H1 (cell line): ENCODE results near the gene SH3PXD2B. TPM values are rescaled to one million over a fixed set of nuclear protein-coding genes. Genes with fewer than 3 reads are reported as not detected.

Experiments
- CTCF ChIA-PET: fragments of 300-600 bp; sonication (Branson Sonifier 250); formaldehyde crosslinking; loops from one replicate; lab custom pipeline; 2021; ENCODE audit not compliant: partially characterized antibody; lab: Charles Lee
- POLR2A ChIA-PET: fragments of 300-600 bp; sonication (Branson Sonifier 250); formaldehyde crosslinking; loops from one replicate; lab custom pipeline; 2021; ENCODE audit warnings: inconsistent platforms; ENCODE audit not compliant: partially characterized antibody; lab: Charles Lee
- DNase-seq, 2 experiments: peaks; one replicate each; pipeline versions ENCODE4 v3.0.0 to v3.0.0-alpha.2; 2010 to 2022; ENCODE audit warnings: low spot score in 2 of 2, low read depth in 1 of 2, mixed read lengths in 1 of 2
- FAIRE-seq: peaks from 2 replicates; lab custom pipeline; 2011; peaks lifted over from hg19 to GRCh38; lab: Jason Lieb, UNC
- H2AFZ ChIP-seq: 2 replicates; pipeline ENCODE4 v1.8.1; 2012; ENCODE audit warnings: low read length, inconsistent platforms
- H2AK5ac ChIP-seq: 2 replicates; pipeline ENCODE4 v1.6.1; 2013; ENCODE audit warnings: low read depth, low read length
- H2BK120ac ChIP-seq: replicated peaks from 2 replicates; pipeline ENCODE3; 2013; ENCODE audit warnings: low read depth, low read length, inconsistent platforms
- H2BK12ac ChIP-seq: 2 replicates; pipeline ENCODE4 v1.6.1; 2013; ENCODE audit warnings: low read depth, low read length
- H2BK15ac ChIP-seq: 2 replicates; pipeline ENCODE4 v1.6.1; 2013; ENCODE audit warnings: low read length
- H2BK20ac ChIP-seq: 2 replicates; pipeline ENCODE4 v1.6.1; 2013; ENCODE audit warnings: low read length
- H2BK5ac ChIP-seq: 2 replicates; pipeline ENCODE4 v1.6.1; 2013; ENCODE audit warnings: low read depth, low read length
- H3K14ac ChIP-seq: 2 replicates; pipeline ENCODE4 v1.6.1; 2013; ENCODE audit warnings: inconsistent platforms; ENCODE audit not compliant: insufficient read length
- H3K18ac ChIP-seq: 2 replicates; pipeline ENCODE4 v1.6.1; 2013; ENCODE audit warnings: low read length; ENCODE audit errors: extremely low read depth
- H3K23ac ChIP-seq: 2 replicates; pipeline ENCODE4 v1.6.1; 2013; ENCODE audit warnings: inconsistent platforms; ENCODE audit not compliant: insufficient read length
- H3K23me2 ChIP-seq: 2 replicates; pipeline ENCODE4 v1.6.1; 2013; ENCODE audit warnings: low read depth, low read length
- H3K27ac ChIP-seq: 2 replicates; pipeline ENCODE4 v1.6.1; 2011; ENCODE audit warnings: low read depth, low read length, inconsistent platforms
- H3K27me3 ChIP-seq, 4 experiments: replicated peaks in 1 of 4; 1 replicate in 1 of 4; 2 replicates in 3 of 4; pipeline versions ENCODE4 v1.6.1 to v1.8.1; 2011 to 2013; ENCODE audit warnings: low read length in 3 of 4, mild to moderate bottlenecking in 3 of 4, inconsistent platforms in 2 of 4, mixed read lengths in 2 of 4, moderate library complexity in 1 of 4; ENCODE audit not compliant: control insufficient read depth in 3 of 4, insufficient read depth in 3 of 4; ENCODE audit errors: extremely low read depth in 1 of 4
- H3K36me3 ChIP-seq, 4 experiments: 2 replicates each; pipeline versions ENCODE4 v1.6.1 to v1.8.1; 2011 to 2013; ENCODE audit warnings: mild to moderate bottlenecking in 4 of 4, low read length in 3 of 4, moderate library complexity in 2 of 4, control low read depth in 1 of 4, inconsistent platforms in 1 of 4; ENCODE audit not compliant: insufficient read depth in 4 of 4, control insufficient read depth in 2 of 4
- H3K4ac ChIP-seq: replicated peaks from 2 replicates; pipeline ENCODE3; 2013; ENCODE audit warnings: low read length, low read depth, mixed read lengths, inconsistent platforms; ENCODE audit not compliant: insufficient read length
- H3K4me1 ChIP-seq, 4 experiments: replicated peaks in 1 of 4; 1 replicate in 1 of 4; 2 replicates in 3 of 4; pipeline versions ENCODE4 v1.6.1 to v1.8.1; 2011 to 2013; ENCODE audit warnings: low read length in 3 of 4, inconsistent platforms in 2 of 4, mixed read lengths in 1 of 4; ENCODE audit not compliant: insufficient read depth in 4 of 4, control insufficient read depth in 3 of 4
- H3K4me2 ChIP-seq, 2 experiments: 2 replicates each; pipeline versions ENCODE4 v1.6.1 to v1.8.1; 2011 to 2013; ENCODE audit warnings: low read depth in 2 of 2, low read length in 2 of 2, control low read depth in 1 of 2, inconsistent platforms in 1 of 2, mild to moderate bottlenecking in 1 of 2; ENCODE audit not compliant: insufficient read depth in 1 of 2
- H3K4me3 ChIP-seq, 4 experiments: fragments of 200-600, 300-600 bp in 1 of 4; sonication (generic), shearing (Covaris generic), sonication (Bioruptor Twin) in 1 of 4; 2 replicates each; pipeline versions ENCODE4 v1.5.1 to v1.8.1; 2011 to 2016; ENCODE audit warnings: low read length in 4 of 4, low read depth in 3 of 4, control low read depth in 2 of 4, inconsistent platforms in 2 of 4, mild to moderate bottlenecking in 2 of 4, mixed read lengths in 1 of 4, moderate library complexity in 1 of 4; ENCODE audit not compliant: insufficient read depth in 2 of 4; ENCODE audit errors: extremely low read depth in 1 of 4
- H3K56ac ChIP-seq: replicated peaks from 2 replicates; pipeline ENCODE3; 2013; ENCODE audit warnings: low read depth, mild to moderate bottlenecking, mixed read lengths, low read length, inconsistent platforms; ENCODE audit not compliant: insufficient read length
- H3K79me1 ChIP-seq: 2 replicates; pipeline ENCODE4 v1.6.1; 2013; ENCODE audit warnings: low read depth, low read length, control low read depth
- H3K79me2 ChIP-seq, 2 experiments: 2 replicates each; pipeline versions ENCODE4 v1.6.1 to v1.8.1; 2012 to 2013; ENCODE audit warnings: low read length in 2 of 2, mild to moderate bottlenecking in 2 of 2, inconsistent platforms in 1 of 2; ENCODE audit not compliant: insufficient read depth in 2 of 2, control insufficient read depth in 1 of 2
- H3K9ac ChIP-seq, 4 experiments: replicated peaks in 1 of 4; 1 replicate in 1 of 4; 2 replicates in 3 of 4; pipeline versions ENCODE4 v1.6.1 to v1.8.1; 2011 to 2013; ENCODE audit warnings: low read depth in 3 of 4, low read length in 3 of 4, control low read depth in 2 of 4, mild to moderate bottlenecking in 2 of 4, moderate library complexity in 2 of 4, inconsistent platforms in 1 of 4; ENCODE audit errors: extremely low read depth in 1 of 4
- H3K9me3 ChIP-seq, 2 experiments: 2 replicates each; pipeline versions ENCODE4 v1.6.1 to v1.8.1; 2012 to 2013; ENCODE audit warnings: mild to moderate bottlenecking in 2 of 2, moderate library complexity in 2 of 2, control low read depth in 1 of 2, inconsistent platforms in 1 of 2, low read depth in 1 of 2, low read length in 1 of 2, mixed read lengths in 1 of 2; ENCODE audit not compliant: insufficient read depth in 2 of 2
- H4K20me1 ChIP-seq, 2 experiments: replicated peaks in 1 of 2; 2 replicates each; pipeline versions ENCODE3 to v1.8.1; 2011 to 2013; ENCODE audit warnings: inconsistent platforms in 2 of 2, low read length in 2 of 2, mild to moderate bottlenecking in 1 of 2; ENCODE audit not compliant: insufficient read depth in 2 of 2, control insufficient read depth in 1 of 2
- H4K5ac ChIP-seq: 2 replicates; pipeline ENCODE4 v1.6.1; 2013; ENCODE audit warnings: low read length, low read depth, mixed read lengths, inconsistent platforms; ENCODE audit not compliant: insufficient read length
- H4K8ac ChIP-seq: 2 replicates; pipeline ENCODE4 v1.8.0; 2013; ENCODE audit warnings: mild to moderate bottlenecking, moderate library complexity, low read length, inconsistent platforms; ENCODE audit not compliant: insufficient read depth; ENCODE audit errors: extremely low read depth
- H4K91ac ChIP-seq: replicated peaks from 2 replicates; pipeline ENCODE3; 2013; ENCODE audit warnings: low read length, mixed read lengths, inconsistent platforms; ENCODE audit not compliant: insufficient read length
- ASH2L ChIP-seq: fragments of 200-600, 300-600 bp; sonication (generic); IDR thresholded peaks from one replicate; pipeline ENCODE4 v1.7.1; 2017; ENCODE audit warnings: low read length
- BRCA1 ChIP-seq: IDR thresholded peaks from 2 replicates; pipeline ENCODE4 v1.6.1; 2012; ENCODE audit warnings: low read depth, low read length, improper control_type of control experiment
- GABPA ChIP-seq: IDR thresholded peaks from 2 replicates; pipeline ENCODE4 v1.6.1; 2011; ENCODE audit warnings: mild to moderate bottlenecking, low read length, moderate library complexity, borderline replicate concordance; ENCODE audit not compliant: insufficient read depth
- PHF8 ChIP-seq: fragments of 200-600 bp; sonication (generic); conservative IDR thresholded peaks from 2 replicates; pipeline ENCODE4 v1.7.1; 2012; ENCODE audit warnings: low read depth, mild to moderate bottlenecking, inconsistent platforms, low read length, moderate library complexity
- POLR2A ChIP-seq, 2 experiments: IDR thresholded peaks; 1 replicate in 1 of 2; 2 replicates in 1 of 2; pipeline ENCODE4 v1.6.1; 2011; ENCODE audit warnings: low read depth in 2 of 2, low read length in 2 of 2, mild to moderate bottlenecking in 2 of 2; ENCODE audit errors: control extremely low read depth in 1 of 2
- POLR2AphosphoS5 ChIP-seq: IDR thresholded peaks from 2 replicates; pipeline ENCODE4 v1.6.1; 2011; ENCODE audit warnings: low read depth, low read length
- RAD21 ChIP-seq, 2 experiments: IDR thresholded peaks in 1 of 2; conservative IDR thresholded peaks in 1 of 2; 2 replicates each; pipeline ENCODE4 v1.6.1; 2011; ENCODE audit warnings: low read depth in 2 of 2, low read length in 2 of 2, improper control_type of control experiment in 1 of 2, inconsistent platforms in 1 of 2, mild to moderate bottlenecking in 1 of 2, moderate library complexity in 1 of 2
- RFX5 ChIP-seq: IDR thresholded peaks from 2 replicates; pipeline ENCODE4 v1.6.1; 2011; ENCODE audit warnings: low read depth, low read length, improper control_type of control experiment, borderline replicate concordance
- SP1 ChIP-seq: IDR thresholded peaks from 2 replicates; pipeline ENCODE4 v1.6.1; 2011; ENCODE audit warnings: low read depth, low read length
- SP4 ChIP-seq: IDR thresholded peaks from 2 replicates; pipeline ENCODE4 v1.6.1; 2012; ENCODE audit warnings: low read length, inconsistent platforms
- SRF ChIP-seq: IDR thresholded peaks from 2 replicates; pipeline ENCODE4 v1.6.1; 2011; ENCODE audit warnings: mild to moderate bottlenecking, low read depth, low read length, moderate library complexity
- WGBS, 2 experiments: shearing (Covaris generic) in 1 of 2; methylation state at CpG; one replicate each; pipeline versions ENCODE4 v1.1.6 to v1.1.7; 2013 to 2015; ENCODE audit warnings: low lambda C conversion rate in 2 of 2, mixed read lengths in 2 of 2, inconsistent platforms in 1 of 2, low coverage in 1 of 2, missing lambda C conversion rate in 1 of 2; ENCODE audit not compliant: insufficient replicate concordance in 2 of 2, insufficient coverage in 1 of 2, insufficient read length in 1 of 2; ENCODE audit errors: extremely low coverage in 1 of 2, missing lambda C conversion rate in 1 of 2; 5-methylcytosine and 5-hydroxymethylcytosine counted together
- polyA plus RNA-seq, 7 experiments: library from polyadenylated mRNA; depleted of rRNA in 3 of 7; stranded (reverse) in 5 of 7; unstranded in 2 of 7; fragments of >200 nt in 5 of 7; fragments of 200-250 nt in 2 of 7; gene quantifications; 1 replicate in 5 of 7; 2 replicates in 1 of 7; 4 replicates in 1 of 7; pipeline versions ENCODE4 v1.2.1 to v1.2.3, GENCODE V29; 2011 to 2013; ENCODE audit warnings: missing spikeins in 2 of 7, mixed read lengths in 2 of 7
- total RNA-seq: library from RNA; stranded (reverse); fragmentation: NEBNext Ultra II Directional; extraction: Animal tissue kit (Norgen Biotek cat#: 25700); gene quantifications from 2 replicates; pipeline ENCODE4 v1.2.1, GENCODE V29; 2021
- TF ChIP-seq, protein P1 (sequence below), 3 experiments: IDR thresholded peaks; 1 replicate in 2 of 3; 2 replicates in 1 of 3; pipeline versions ENCODE4 v1.5.1 to v1.6.1; 2011; ENCODE audit warnings: low read length in 3 of 3, mild to moderate bottlenecking in 3 of 3, inconsistent platforms in 2 of 3, low read depth in 1 of 3, moderate library complexity in 1 of 3; ENCODE audit not compliant: insufficient read depth in 1 of 3; ENCODE audit errors: control extremely low read depth in 1 of 3

Gene SH3PXD2B
- total and polyA plus RNA-seq, 2 of the 8 experiments (the other 6 are each of a cell fraction or from before 2014, with no cell fraction given) = 32.9 to 72.9 TPM

DNA sequence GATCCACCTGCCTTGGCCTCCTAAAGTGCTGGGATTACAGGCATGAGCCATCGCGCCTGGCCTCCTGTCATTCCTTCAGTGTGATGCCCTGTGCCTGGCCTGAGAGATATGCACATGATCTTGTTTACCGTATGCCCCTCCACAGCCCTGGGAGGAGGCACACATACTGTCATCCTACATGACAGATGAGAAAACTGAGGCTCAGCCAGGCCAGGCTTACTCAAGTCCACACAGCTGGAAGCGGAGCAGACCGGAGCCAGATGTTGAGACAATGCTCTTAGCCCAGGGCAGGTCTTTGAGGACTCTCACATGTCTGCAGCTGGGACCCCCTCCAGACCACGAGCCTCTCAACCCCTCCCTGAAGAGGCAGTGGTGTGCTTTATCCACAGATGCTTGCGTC is 38.7 kb upstream of the SH3PXD2B start:
- H3K4me2 ChIP-seq = no peak overlapping the region
- no peak overlapping the region for H3K56ac ChIP-seq
- no peaks in the 10 kb centered on the region for H4K20me1 ChIP-seq
- H3K9ac ChIP-seq = no peak overlapping the region
- H4K5ac ChIP-seq = no peak overlapping the region
- CTCF ChIA-PET = interaction anchor here (1.0 to 1.8 kb wide), 4 partner anchors 13 to 206 kb away, joined by 3 to 9 read pairs (median 4); no protein-coding TSS in a partner anchor
- no peak overlapping the region for H2BK120ac ChIP-seq
- no peak overlapping the region for H3K14ac ChIP-seq
- H4K8ac ChIP-seq = no peak overlapping the region; the same call in 1 of the 2 replicates
- no peaks in the 10 kb centered on the region for H3K36me3 ChIP-seq
- H2AK5ac ChIP-seq = no peak overlapping the region
- H2BK20ac ChIP-seq = no peak overlapping the region
- H4K91ac ChIP-seq = no peak overlapping the region
- H2BK5ac ChIP-seq = no peak overlapping the region
- no peaks in the 10 kb centered on the region for H3K23me2 ChIP-seq
- H3K27ac ChIP-seq = no peak overlapping the region
- no peak overlapping the region for H2BK12ac ChIP-seq
- H3K18ac ChIP-seq = no peak overlapping the region
- no peaks in the 10 kb centered on the region for H3K9me3 ChIP-seq
- H3K4ac ChIP-seq = no peak overlapping the region
- H3K23ac ChIP-seq = no peak overlapping the region
- 86% methylated on average over 7 of the region's 7 CpGs; no CpG with 5 or more reads in 1 of the 2 experiments for WGBS, 2 experiments
- POLR2A ChIA-PET = interaction anchor here (1.4 kb wide), 1 partner anchor 13 kb away, joined by 3 read pairs; no protein-coding TSS in a partner anchor
- no peaks in the 10 kb centered on the region for H3K4me1 ChIP-seq
- no peak overlapping the region for H2BK15ac ChIP-seq
- peaks cover 0 to 2% (median 0%) of the 10 kb centered on the region in 4 experiments; a peak in 1 of 7 replicates for H3K27me3 ChIP-seq
- DNase-seq (no peak), FAIRE-seq (no peak)
- H2AFZ ChIP-seq = no peak overlapping the region
- no peaks in the 10 kb centered on the region for H3K79me2 ChIP-seq
- no peak overlapping the region for H3K4me3 ChIP-seq
- no peaks in the 10 kb centered on the region for H3K79me1 ChIP-seq
- TF ChIP-seq PHF8 (no peak), POLR2A (IDR thresholded peaks at IDR 0.05; ENCODE audit: control extremely low read depth in 1 of 2, low read depth in 2 of 2, low read length in 2 of 2) (no peak), GABPA (no peak), SRF (no peak), BRCA1 (no peak), SP4 (no peak), RAD21 (IDR thresholded peaks at IDR 0.05 in 1 of 2, conservative IDR thresholded peaks at IDR 0.05 in 1 of 2; ENCODE audit: low read depth in 2 of 2, low read length in 2 of 2) (no peak), ASH2L (no peak), POLR2AphosphoS5 (no peak), SP1 (no peak), RFX5 (no peak)
- TF ChIP-seq, protein P1, sequence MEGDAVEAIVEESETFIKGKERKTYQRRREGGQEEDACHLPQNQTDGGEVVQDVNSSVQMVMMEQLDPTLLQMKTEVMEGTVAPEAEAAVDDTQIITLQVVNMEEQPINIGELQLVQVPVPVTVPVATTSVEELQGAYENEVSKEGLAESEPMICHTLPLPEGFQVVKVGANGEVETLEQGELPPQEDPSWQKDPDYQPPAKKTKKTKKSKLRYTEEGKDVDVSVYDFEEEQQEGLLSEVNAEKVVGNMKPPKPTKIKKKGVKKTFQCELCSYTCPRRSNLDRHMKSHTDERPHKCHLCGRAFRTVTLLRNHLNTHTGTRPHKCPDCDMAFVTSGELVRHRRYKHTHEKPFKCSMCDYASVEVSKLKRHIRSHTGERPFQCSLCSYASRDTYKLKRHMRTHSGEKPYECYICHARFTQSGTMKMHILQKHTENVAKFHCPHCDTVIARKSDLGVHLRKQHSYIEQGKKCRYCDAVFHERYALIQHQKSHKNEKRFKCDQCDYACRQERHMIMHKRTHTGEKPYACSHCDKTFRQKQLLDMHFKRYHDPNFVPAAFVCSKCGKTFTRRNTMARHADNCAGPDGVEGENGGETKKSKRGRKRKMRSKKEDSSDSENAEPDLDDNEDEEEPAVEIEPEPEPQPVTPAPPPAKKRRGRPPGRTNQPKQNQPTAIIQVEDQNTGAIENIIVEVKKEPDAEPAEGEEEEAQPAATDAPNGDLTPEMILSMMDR (IDR thresholded peaks at IDR 0.05; ENCODE audit: control extremely low read depth in 1 of 3, insufficient read depth in 1 of 3, low read depth in 1 of 3, low read length in 3 of 3) = no peak
